ENCODE results near the gene LSAMP.
"Not testable (repeated sequence)": the region's sequence is repeated elsewhere in the genome, so short reads cannot be mapped to it uniquely, and the experiment has no call there.

Gene LSAMP

DNA sequence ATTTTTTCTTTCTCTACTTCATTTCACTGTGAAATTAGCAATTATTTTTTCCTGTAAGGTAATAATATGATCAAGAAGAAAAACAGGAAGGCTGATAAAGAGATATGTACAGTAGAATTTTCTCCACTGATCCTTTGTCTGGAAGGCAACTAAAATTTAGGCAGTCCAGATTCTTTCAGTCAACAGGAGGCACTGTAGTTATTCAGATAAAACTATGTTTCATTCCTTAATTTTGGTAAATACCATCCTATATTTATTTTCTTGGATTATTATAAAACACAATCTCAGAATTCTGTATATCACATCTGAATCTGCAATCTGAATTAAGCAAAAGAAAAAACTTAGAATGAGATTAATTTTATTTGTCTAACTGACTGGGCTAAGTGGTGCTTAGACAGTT is 343.2 kb downstream of the LSAMP start:
- DNase-seq: no peak

DNA sequence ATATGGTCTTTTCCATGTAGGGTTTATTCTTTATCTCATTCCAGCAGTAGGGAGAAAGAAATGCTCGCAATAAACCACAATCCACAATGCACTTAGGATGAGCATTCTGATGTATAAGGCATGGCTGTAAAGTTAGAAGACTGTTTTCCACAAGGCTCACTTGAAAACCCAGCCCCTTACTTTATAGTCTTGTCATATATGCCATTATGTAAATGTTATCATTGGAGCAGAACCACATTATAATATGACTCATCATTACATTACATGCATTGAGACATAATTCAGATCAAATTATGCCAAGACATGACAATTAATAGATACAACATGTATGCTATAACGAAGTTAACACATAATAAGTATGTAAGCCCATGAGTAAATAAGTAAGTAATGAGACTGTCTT is 348.1 kb downstream of the LSAMP start:
- no peak for DNase-seq

GRCh38 chr3:116096631-116097030 is 348.7 kb downstream of the LSAMP start:
- DNase-seq: no peak

DNA sequence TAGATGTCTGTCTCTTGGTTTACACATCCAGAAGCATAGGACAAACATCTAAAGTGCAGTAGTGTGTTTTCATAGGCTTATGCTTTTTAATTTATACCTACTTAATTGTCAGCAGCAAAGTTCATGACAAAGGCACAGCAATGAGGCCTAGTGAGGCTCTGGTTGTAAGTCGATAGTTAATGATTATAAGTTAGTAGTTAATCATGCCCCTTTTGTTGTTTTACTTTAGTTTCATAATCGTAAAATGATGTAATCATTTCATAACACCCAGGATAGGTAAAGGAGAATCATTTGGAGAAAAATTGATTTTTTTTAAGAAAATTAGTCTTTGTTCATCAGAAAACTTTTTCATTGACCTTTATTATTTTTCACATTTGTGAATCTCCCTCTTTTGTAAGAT is 351.9 kb downstream of the LSAMP start:
- no peak for DNase-seq

- DNase-seq: no peak
Measured at GRCh38 chr3:116087426-116087825, 357.9 kb downstream of the LSAMP start.

DNA sequence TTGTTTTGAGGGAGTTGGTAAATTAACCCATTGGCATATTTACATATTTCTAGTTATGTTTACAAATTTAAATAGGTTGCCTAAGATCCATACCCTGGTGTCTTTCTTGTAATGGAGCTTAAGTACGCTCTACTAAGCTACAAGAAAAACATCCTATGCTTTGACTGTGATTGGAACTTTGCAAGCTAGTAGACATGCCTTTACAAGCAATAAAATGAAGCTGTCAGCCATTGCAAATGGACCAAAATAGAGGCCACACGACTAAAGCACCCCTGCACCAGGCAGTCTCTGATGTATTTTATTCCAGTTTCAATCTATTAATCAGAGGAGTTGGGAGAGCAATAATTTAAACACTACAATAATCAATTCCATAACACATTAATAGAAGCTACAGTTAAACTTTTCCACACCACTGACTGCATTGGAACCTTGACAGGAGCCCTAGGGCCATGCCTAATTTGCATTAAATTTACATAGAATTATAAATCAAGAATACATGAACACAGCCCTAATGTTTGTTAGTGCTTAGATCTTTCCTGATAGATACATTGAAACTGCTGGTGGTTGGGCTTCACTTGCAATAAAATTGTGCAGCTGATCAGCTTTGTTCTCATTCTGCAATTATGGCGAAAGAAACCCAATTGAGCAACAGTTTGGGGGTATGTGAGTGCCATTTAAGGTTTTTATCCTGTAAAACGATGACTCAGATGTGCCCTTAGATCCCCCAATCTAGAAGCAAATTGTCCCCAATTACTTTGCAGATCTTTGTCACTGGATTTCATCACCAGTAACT is 360.1 kb downstream of the LSAMP start:
- no peak for DNase-seq

DNA sequence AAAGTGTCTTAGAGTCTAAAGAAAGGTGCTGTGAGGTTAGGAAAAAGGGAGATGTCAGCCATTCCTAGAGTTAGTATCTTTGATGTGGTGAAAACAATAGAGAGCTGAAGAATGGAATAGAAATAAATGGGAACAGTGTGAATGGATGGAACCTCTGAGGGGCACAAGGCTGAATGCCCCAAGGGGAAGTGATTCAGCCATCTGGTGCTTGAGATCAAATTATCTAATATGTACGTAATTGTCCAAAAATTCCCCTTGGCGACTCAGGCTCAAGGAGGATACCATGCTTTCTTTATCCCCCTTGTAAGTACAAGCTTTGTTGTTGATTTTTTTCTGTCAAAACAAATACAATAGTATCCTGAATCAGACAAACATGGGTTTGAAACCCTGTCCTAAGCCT is 361.6 kb downstream of the LSAMP start:
- no peak for DNase-seq

- DNase-seq: no peak
Measured at GRCh38 chr3:116078561-116078960, 366.7 kb downstream of the LSAMP start.

DNA sequence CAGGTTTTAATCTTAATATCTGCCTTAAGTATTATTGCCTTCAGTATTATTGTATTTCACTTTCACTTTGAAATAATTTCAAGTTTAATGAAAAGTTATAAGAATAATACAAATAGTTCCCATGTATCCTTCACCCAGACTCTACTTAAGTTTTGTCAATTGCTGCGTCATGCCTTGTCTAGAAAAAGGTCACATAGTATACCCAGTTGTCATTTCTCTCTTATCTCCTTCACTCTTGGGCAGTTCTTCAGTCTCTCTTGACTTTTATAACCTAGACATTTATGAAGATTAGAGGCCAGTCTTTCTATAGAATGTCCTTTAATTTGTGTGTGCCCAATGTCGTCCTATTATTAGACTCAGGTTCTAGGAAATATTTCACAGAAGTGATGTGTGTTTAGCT is 367.7 kb downstream of the LSAMP start:
- DNase-seq: no peak

DNA sequence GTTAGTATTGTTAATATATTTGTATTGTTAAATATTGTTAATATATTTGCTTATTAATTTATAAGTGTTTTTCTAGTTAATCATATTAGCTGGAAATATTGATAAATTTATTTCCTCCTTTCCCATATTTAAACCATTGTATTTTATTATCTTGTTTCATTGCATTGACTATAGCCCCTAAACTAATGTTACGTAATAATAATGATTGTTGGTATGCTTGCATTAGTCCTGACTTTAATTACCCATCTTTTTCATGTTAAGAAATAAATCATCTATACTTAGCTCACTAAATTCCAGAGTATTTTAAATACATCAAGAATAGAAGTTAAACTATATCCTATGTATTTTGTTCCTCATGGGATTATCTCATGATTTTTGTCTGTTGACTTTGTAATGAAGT is 368.2 kb downstream of the LSAMP start:
- no peak for DNase-seq

DNA sequence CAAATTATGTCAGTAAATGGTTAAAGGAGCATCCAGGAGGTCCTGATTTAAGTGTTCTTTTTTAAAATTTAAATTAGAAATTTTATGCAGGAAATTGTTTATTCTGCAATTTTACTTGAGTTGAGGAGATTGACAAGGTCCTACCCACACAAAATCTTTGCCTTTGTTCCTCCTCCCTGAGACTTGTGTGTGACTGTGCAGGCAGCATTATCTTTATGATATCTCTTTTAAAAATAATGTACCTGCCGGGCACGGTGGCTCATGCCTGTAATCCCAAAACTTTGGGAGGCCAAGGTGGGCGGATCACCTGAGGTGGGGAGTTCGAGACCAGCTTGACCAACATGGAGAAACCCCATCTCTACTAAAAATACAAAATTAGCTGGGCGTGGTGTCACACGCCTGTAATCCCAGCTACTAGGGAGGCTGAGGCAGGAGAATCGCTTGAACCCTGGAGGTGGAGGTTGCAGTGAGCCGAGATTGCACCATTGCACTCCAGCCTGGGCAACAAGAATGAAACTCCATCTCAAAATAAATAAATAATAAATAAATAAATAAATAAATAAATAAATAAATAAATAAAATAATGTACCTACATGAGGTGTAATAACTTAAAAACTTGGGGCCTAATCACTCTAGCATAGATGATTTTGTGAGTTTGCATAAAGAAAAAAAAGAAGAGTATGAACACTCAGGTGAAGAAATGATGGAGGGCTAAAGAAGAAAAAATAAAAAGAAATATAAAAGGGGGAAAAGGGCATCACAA is 374.6 kb downstream of the LSAMP start:
- not testable (repeated sequence) for DNase-seq

- no peak for DNase-seq
Measured at GRCh38 chr3:116070061-116070460, 375.2 kb downstream of the LSAMP start.

DNA sequence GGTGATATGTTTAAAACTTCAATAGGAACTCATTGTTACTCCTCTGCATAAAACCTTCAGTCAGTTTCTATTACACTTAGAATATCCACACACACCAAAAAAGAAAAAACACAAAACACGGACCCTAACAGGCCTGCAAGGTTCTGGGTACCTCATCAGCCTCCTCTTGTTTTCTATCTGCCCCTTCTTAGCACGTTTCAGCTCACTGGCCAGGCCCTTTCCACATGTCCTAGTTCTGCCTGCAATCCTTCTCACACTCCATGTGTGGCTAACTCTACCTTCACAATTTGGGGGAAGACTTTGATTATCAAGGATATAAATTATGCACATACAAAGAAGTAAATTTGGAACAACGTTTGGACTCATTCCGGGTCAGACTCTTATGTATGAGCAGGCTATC is 376.3 kb downstream of the LSAMP start:
- DNase-seq: no peak

DNA sequence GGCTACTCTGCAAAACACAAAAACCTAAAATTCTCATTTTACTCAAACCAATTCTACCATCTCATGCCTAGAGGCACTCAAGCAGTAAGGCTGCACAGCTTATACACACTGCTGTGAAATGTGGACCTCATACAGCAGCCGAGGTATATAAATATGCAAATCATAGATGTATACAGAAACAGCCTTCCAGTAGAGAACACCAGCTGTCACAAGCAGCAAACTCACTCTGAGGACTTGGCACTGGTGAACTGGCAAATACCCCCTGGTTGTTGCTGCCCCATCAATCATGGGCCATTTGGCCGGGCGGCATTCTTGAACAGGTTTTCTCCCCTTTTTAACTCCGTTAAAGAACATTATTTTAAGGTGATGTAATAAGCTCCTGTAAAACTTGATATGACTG is 378.0 kb downstream of the LSAMP start:
- no peak for DNase-seq

DNA sequence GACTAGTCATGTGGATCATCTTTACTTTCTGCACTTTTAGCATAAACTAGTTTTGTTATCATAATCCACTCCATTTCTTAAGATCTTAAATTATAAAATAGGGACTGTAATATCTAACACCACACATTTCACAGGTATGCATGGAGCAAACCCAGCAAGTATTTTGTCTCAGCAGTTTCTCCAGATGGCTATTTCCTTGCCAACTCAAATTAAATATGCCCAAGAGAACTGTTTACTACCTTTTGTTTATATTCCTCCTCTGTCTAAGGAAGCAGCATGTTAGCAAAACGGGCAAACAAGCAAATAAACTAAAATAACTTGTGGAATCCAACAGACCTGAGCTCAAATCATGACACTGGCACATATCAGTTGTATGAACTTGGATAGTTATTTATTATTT is 379.8 kb downstream of the LSAMP start:
- no peak for DNase-seq

DNA sequence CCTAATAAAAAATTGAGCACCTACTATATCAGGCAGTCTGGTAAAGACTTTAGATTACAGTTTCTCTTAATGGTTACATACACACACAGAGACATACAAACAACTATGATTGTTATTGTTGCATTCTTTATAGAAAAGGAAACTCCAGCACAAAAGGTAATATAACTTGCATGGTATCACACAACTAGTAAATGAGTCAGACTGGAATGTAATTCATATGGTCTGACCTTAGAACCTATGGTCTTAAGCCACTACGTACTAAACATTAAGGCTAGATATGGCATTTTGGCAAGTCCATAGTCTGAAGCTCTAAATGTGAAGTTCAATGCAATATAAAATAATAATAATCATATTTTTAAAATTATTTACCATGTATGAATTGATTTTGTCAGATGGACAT is 380.6 kb downstream of the LSAMP start:
- DNase-seq: no peak

GRCh38 chr3:116059421-116060096 is 385.7 kb downstream of the LSAMP start:
- no peak for DNase-seq

- no peak for DNase-seq
Measured at GRCh38 chr3:116058844-116059243, 386.4 kb downstream of the LSAMP start.

GRCh38 chr3:116057400-116058006 is 387.8 kb downstream of the LSAMP start:
- no peak for DNase-seq

DNA sequence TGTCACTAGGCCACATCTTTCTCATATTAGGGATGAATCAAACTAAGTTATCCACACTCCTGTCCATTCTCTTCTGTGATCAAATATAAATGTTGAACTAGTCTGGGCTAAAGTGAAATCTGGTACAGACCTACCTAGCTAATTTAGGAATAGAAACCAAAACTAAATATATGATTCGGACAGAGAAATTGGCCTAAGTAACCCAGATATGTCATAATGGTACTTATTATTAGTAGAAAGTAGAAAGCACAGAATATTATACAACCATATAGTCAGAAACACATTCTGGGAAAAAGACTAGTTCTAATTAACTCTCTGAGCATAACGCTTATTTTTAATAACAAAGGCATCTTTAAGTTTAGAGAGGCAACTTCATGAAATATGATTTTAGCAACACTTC is 389.0 kb downstream of the LSAMP start:
- no peak for DNase-seq

DNA sequence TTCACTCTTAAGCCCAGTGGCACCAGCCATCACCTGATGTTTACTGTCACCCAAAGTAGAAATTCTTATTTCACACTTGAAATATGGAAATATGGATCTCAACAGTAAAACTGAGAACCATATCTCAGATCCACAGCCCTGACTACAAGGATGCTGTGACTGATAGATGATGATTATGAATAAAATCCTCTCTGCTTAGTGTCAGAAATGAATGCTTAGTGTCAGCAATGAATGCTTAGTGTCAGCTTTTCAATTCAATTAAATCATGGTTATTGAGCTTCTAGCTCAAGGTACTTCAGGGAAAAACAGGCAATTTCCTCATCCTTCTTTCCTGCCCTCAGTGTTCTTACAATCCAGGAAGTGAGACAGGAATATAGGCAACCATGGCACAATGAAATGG is 392.3 kb downstream of the LSAMP start:
- DNase-seq: no peak

DNA sequence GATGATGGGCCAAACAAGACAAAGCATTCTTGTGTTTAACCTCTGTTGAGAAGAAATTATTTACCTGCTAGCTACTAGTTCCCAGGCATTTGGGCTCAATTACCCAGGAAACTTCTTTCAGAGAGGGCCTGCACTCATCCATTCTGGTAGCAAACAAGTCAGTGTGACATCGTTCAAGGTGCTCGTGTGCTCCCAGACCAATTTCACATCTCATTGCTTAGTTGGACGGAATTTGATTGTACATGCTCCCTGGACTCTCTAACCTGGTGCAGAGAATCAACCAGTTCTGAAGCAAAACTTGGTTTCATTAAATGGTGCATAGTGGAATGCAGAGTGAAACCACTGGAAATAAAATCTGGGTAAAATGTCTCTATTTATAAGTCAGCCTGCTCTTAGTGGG is 392.7 kb downstream of the LSAMP start:
- DNase-seq: no peak

- no peak for DNase-seq
Measured at GRCh38 chr3:116051586-116051985, 393.7 kb downstream of the LSAMP start.

GRCh38 chr3:116051040-116051439 is 394.2 kb downstream of the LSAMP start:
- DNase-seq: no peak
